Endothelial cell of umbilical vein (primary cell): ENCODE results near the gene SAP30L. TPM values are rescaled to one million over a fixed set of nuclear protein-coding genes. Genes with fewer than 3 reads are reported as not detected.

Experiments used
- BruUV-seq: library from RNA; stranded (reverse); fragments of 400-500 nt; replicated peaks from 2 replicates; lab custom pipeline; 2021; lab: Mats Ljungman, UMichigan
- CTCF ChIA-PET: fragments of 300-600, 350-600 bp; sonication (Branson Sonifier 250); formaldehyde crosslinking; loops from one replicate; lab custom pipeline; 2021; ENCODE audit warnings: antibody characterized with exemption, inconsistent platforms; lab: Charles Lee
- POLR2A ChIA-PET: fragments of 300-600, 350-600 bp; sonication (Branson Sonifier 250); formaldehyde crosslinking; loops from one replicate; lab custom pipeline; 2021; ENCODE audit warnings: antibody characterized with exemption, inconsistent platforms; lab: Charles Lee
- DNase-seq: peaks from one replicate; pipeline ENCODE4 v3.0.0-alpha.2; 2011; ENCODE audit warnings: low read depth, low spot score
- FAIRE-seq: peaks from 2 replicates; lab custom pipeline; 2011; peaks lifted over from hg19 to GRCh38; lab: Jason Lieb, UNC
- H2AFZ ChIP-seq: 2 replicates; pipeline ENCODE4 v1.6.0; 2012; ENCODE audit warnings: low read depth, low read length, control low read depth, inconsistent platforms
- H3K27ac ChIP-seq: 2 replicates; pipeline ENCODE4 v1.5.1; 2011; ENCODE audit warnings: low read depth, mild to moderate bottlenecking, control low read depth, low read length, moderate library complexity; ENCODE audit not compliant: insufficient read depth
- H3K27me3 ChIP-seq, 2 experiments: 2 replicates each; pipeline versions ENCODE4 v1.6.0 to v1.6.1; 2011; ENCODE audit warnings: low read length in 2 of 2, mixed read lengths in 1 of 2; ENCODE audit not compliant: control insufficient read depth in 2 of 2, insufficient read depth in 2 of 2
- H3K36me3 ChIP-seq, 2 experiments: 2 replicates in 1 of 2; 3 replicates in 1 of 2; pipeline ENCODE4 v1.5.1; 2011; ENCODE audit warnings: low read length in 2 of 2, mild to moderate bottlenecking in 1 of 2, moderate library complexity in 1 of 2; ENCODE audit not compliant: control insufficient read depth in 2 of 2, insufficient read depth in 2 of 2; ENCODE audit errors: extremely low read depth in 1 of 2
- H3K4me1 ChIP-seq: 3 replicates; pipeline ENCODE4 v1.5.1; 2011; ENCODE audit warnings: mild to moderate bottlenecking, low read length; ENCODE audit not compliant: control insufficient read depth, insufficient read depth; ENCODE audit errors: extremely low read depth
- H3K4me2 ChIP-seq: 2 replicates; pipeline ENCODE4 v1.6.1; 2011; ENCODE audit warnings: low read length, control low read depth, mixed read lengths; ENCODE audit not compliant: insufficient read depth
- H3K4me3 ChIP-seq, 3 experiments: fragments of 200-600 bp in 1 of 3; sonication (generic), shearing (Covaris generic) in 1 of 3; replicated peaks in 1 of 3; 2 replicates each; pipeline ENCODE4 v1.5.1; 2011 to 2016; ENCODE audit warnings: control low read depth in 3 of 3, low read length in 3 of 3, mild to moderate bottlenecking in 2 of 3, inconsistent platforms in 1 of 3, low read depth in 1 of 3, moderate library complexity in 1 of 3; ENCODE audit not compliant: insufficient read depth in 1 of 3
- H3K79me2 ChIP-seq: 2 replicates; pipeline ENCODE4 v1.6.0; 2012; ENCODE audit warnings: low read length, inconsistent platforms; ENCODE audit not compliant: control insufficient read depth, insufficient read depth
- H3K9ac ChIP-seq: replicated peaks from 2 replicates; pipeline ENCODE3; 2011; ENCODE audit warnings: low read length, control low read depth; ENCODE audit not compliant: insufficient read depth; ENCODE audit errors: extremely low read depth
- H3K9me1 ChIP-seq: replicated peaks from 3 replicates; pipeline ENCODE4 v1.6.0; 2011; ENCODE audit warnings: mild to moderate bottlenecking, low read length; ENCODE audit not compliant: control insufficient read depth, insufficient read depth; ENCODE audit errors: extremely low read depth
- H3K9me3 ChIP-seq: replicated peaks from 2 replicates; pipeline ENCODE4 v1.5.1; 2012; ENCODE audit warnings: low read length, inconsistent platforms; ENCODE audit not compliant: control insufficient read depth, insufficient read depth
- H4K20me1 ChIP-seq: replicated peaks from 2 replicates; pipeline ENCODE3; 2011; ENCODE audit warnings: mild to moderate bottlenecking, low read length; ENCODE audit not compliant: control insufficient read depth, insufficient read depth; ENCODE audit errors: extremely low read depth
- EZH2 ChIP-seq: IDR thresholded peaks from 2 replicates; pipeline ENCODE4 v1.6.1; 2012; ENCODE audit warnings: borderline replicate concordance, low read depth, mild to moderate bottlenecking, moderate library complexity, low read length, inconsistent platforms; ENCODE audit not compliant: severe bottlenecking
- FOS ChIP-seq: IDR thresholded peaks from 2 replicates; pipeline ENCODE4 v1.6.1; 2011; ENCODE audit warnings: mild to moderate bottlenecking, low read length, moderate library complexity, borderline replicate concordance; ENCODE audit not compliant: insufficient read depth
- GATA2 ChIP-seq: IDR thresholded peaks from 2 replicates; pipeline ENCODE4 v1.7.0; 2011; ENCODE audit warnings: low read depth, mild to moderate bottlenecking, moderate library complexity, mixed read lengths, low read length; ENCODE audit not compliant: insufficient read length, insufficient read depth
- JUN ChIP-seq: IDR thresholded peaks from 2 replicates; pipeline ENCODE4 v1.6.1; 2011; ENCODE audit warnings: borderline replicate concordance, low read depth; ENCODE audit not compliant: insufficient read length, insufficient read depth
- MYC ChIP-seq: IDR thresholded peaks from one replicate; pipeline ENCODE4 v1.6.1; 2011; ENCODE audit warnings: mild to moderate bottlenecking, low read depth, low read length
- POLR2A ChIP-seq: IDR thresholded peaks from 2 replicates; pipeline ENCODE4 v1.6.1; 2012; ENCODE audit warnings: low read depth, mild to moderate bottlenecking, control low read depth, low read length
- POLR2AphosphoS5 ChIP-seq: IDR thresholded peaks from 2 replicates; pipeline ENCODE4 v1.6.1; 2012; ENCODE audit warnings: low read depth, mild to moderate bottlenecking, control low read depth, low read length, moderate library complexity; ENCODE audit not compliant: insufficient read depth
- dilution Hi-C: fragments of 300-500 bp; cut with MboI; formaldehyde crosslinking; loops from one replicate; pipeline ENCODE4 v1.15.0; 2019; ENCODE audit warnings: low sequenced_read_pairs; ENCODE audit not compliant: extremely low pct_ligation_motif_present
- intact Hi-C: fragments of 100-400 bp; cut with micrococcal nuclease; formaldehyde crosslinking; loops from one replicate; pipeline ENCODE4 v1.10.0; 2022
- polyA plus RNA-seq, 4 experiments: library from polyadenylated mRNA; depleted of rRNA in 3 of 4; stranded (reverse) in 3 of 4; unstranded in 1 of 4; fragments of >200 nt; gene quantifications; 2 replicates each; pipeline versions ENCODE4 v1.2.1 to v1.2.3, GENCODE V29; 2011 to 2012; ENCODE audit warnings: missing spikeins in 1 of 4
- total RNA-seq: library from RNA; stranded (reverse); gene quantifications from 2 replicates; pipeline ENCODE4 v1.2.3, GENCODE V29; 2021
- TF ChIP-seq, protein P1 (sequence below), 2 donors: IDR thresholded peaks; 1 replicate in 1 of 2; 2 replicates in 1 of 2; pipeline ENCODE4 v1.5.1; 2011; ENCODE audit warnings: low read length in 2 of 2, mild to moderate bottlenecking in 2 of 2, moderate library complexity in 2 of 2, control low read depth in 1 of 2, inconsistent platforms in 1 of 2, low read depth in 1 of 2; ENCODE audit not compliant: insufficient read depth in 1 of 2; ENCODE audit errors: extremely low read depth in 1 of 2
- TF ChIP-seq, protein P2 (sequence below): IDR thresholded peaks from 2 replicates; pipeline ENCODE4 v1.6.1; 2011; ENCODE audit not compliant: insufficient read depth, insufficient read length

SAP30L gene
- total and polyA plus RNA-seq, 2 donors (not counting 3 experiments of a cell fraction or from before 2014, with no cell fraction given), result 18.1 to 37.8 TPM

DNA sequence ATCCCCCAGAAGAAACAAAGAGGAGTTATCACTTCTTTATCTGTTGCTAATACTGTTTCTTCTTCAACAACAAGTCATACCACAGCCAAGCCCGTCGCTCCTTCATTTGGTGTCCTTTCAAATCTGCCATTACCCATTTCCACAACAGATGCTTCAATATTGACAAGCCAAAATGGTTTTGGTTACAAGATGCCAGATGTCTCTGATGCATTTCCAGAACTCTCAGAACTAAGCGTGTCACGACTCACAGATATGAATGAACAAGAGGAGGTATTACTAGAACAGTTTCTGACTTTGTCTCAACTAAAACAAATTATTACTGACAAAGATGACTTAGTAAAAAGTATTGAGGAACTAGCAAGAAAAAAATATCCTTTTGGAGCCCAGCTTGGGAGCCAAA is 48.2 kb downstream of the SAP30L start:
- intact Hi-C loops (no loop called here), dilution Hi-C loops (no loop called here)
- ChIA-PET CTCF (interaction anchor here (0.5 to 2.1 kb wide), 2 partner anchors 27 to 32 kb away, joined by 3 to 8 read pairs; no protein-coding TSS in a partner anchor), POLR2A (no interaction called here)
- Histone ChIP-seq H3K36me3 (no peaks in the 10 kb centered on the region), H3K9me3 (no peaks in the 10 kb centered on the region), H3K9ac (no peak overlapping the region), H3K4me3 (no peak overlapping the region), H2AFZ (no peak overlapping the region), H3K27ac (no peak overlapping the region), H3K27me3 (peaks cover 29 to 51% of the 10 kb centered on the region in 2 experiments), H4K20me1 (no peaks in the 10 kb centered on the region), H3K9me1 (no peaks in the 10 kb centered on the region), H3K4me2 (no peak overlapping the region), H3K79me2 (no peaks in the 10 kb centered on the region), H3K4me1 (no peaks in the 10 kb centered on the region)
- FAIRE-seq, result no peak
- DNase-seq, result no peak
- no TSS peak for BruUV-seq
- TF ChIP-seq EZH2 (no peak), POLR2AphosphoS5 (no peak), JUN (no peak), FOS (no peak), MYC (no peak), GATA2 (no peak), POLR2A (no peak)
- TF ChIP-seq, protein P1, sequence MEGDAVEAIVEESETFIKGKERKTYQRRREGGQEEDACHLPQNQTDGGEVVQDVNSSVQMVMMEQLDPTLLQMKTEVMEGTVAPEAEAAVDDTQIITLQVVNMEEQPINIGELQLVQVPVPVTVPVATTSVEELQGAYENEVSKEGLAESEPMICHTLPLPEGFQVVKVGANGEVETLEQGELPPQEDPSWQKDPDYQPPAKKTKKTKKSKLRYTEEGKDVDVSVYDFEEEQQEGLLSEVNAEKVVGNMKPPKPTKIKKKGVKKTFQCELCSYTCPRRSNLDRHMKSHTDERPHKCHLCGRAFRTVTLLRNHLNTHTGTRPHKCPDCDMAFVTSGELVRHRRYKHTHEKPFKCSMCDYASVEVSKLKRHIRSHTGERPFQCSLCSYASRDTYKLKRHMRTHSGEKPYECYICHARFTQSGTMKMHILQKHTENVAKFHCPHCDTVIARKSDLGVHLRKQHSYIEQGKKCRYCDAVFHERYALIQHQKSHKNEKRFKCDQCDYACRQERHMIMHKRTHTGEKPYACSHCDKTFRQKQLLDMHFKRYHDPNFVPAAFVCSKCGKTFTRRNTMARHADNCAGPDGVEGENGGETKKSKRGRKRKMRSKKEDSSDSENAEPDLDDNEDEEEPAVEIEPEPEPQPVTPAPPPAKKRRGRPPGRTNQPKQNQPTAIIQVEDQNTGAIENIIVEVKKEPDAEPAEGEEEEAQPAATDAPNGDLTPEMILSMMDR (IDR thresholded peaks at IDR 0.05; ENCODE audit: extremely low read depth in 1 of 2, insufficient read depth in 1 of 2, low read depth in 1 of 2, low read length in 2 of 2), result no peak
- TF ChIP-seq, protein P2, sequence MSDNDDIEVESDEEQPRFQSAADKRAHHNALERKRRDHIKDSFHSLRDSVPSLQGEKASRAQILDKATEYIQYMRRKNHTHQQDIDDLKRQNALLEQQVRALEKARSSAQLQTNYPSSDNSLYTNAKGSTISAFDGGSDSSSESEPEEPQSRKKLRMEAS, result no peak
